Effector memory CD8-positive, alpha-beta T cell (primary cell): Measurements from ENCODE around the gene CEP112.
"Not testable (repeated sequence)": the region's sequence is repeated elsewhere in the genome, so short reads cannot be mapped to it uniquely, and the experiment has no call there.

Experiments
- ATAC-seq: fragments of 150-1000 bp; cut with Tn5 transposase; replicated peaks from 2 replicates; pipeline ENCODE4 v1.10.0; 2021; ENCODE audit warnings: mild to moderate bottlenecking, moderate library complexity
- DNase-seq, 3 experiments: peaks; one replicate each; pipeline ENCODE4 v3.0.0; 2021
- H3K27ac Mint-ChIP-seq, 2 donors: one replicate each; pipeline ENCODE4 v1.8.0; 2022; ENCODE audit warnings: mild to moderate bottlenecking in 2 of 2, mixed read lengths in 2 of 2, moderate library complexity in 2 of 2
- H3K27me3 Mint-ChIP-seq, 2 donors: one replicate each; pipeline ENCODE4 v1.8.0; 2022; ENCODE audit warnings: mixed read lengths in 2 of 2
- H3K36me3 Mint-ChIP-seq: one replicate; pipeline ENCODE4 v1.8.0; 2022; ENCODE audit warnings: mild to moderate bottlenecking, moderate library complexity, mixed read lengths; ENCODE audit not compliant: insufficient read depth
- H3K4me1 Mint-ChIP-seq, 2 donors: one replicate each; pipeline ENCODE4 v1.8.0; 2022; ENCODE audit warnings: low read depth in 2 of 2, mixed read lengths in 2 of 2
- H3K4me3 Mint-ChIP-seq, 2 donors: one replicate each; pipeline ENCODE4 v1.8.0; 2022; ENCODE audit warnings: mild to moderate bottlenecking in 2 of 2, mixed read lengths in 2 of 2, moderate library complexity in 2 of 2
- H3K9me3 Mint-ChIP-seq, 2 donors: one replicate each; pipeline ENCODE4 v1.8.0; 2022; ENCODE audit warnings: mixed read lengths in 2 of 2

The CEP112 gene

GRCh38 chr17:65694601-65695000, 497.3 kb downstream of the CEP112 start:
- H3K4me3 Mint-ChIP-seq = no peak overlapping the region
- ATAC-seq (no peak), DNase-seq (no peak)
- H3K27me3 Mint-ChIP-seq = peaks cover 26 to 34% of the 10 kb centered on the region in 2 donors
- H3K36me3 Mint-ChIP-seq = no peaks in the 10 kb centered on the region
- no peaks in the 10 kb centered on the region for H3K9me3 Mint-ChIP-seq
- peaks cover 0 to 7% of the 10 kb centered on the region in 2 donors for H3K4me1 Mint-ChIP-seq
- no peak overlapping the region for H3K27ac Mint-ChIP-seq

DNA sequence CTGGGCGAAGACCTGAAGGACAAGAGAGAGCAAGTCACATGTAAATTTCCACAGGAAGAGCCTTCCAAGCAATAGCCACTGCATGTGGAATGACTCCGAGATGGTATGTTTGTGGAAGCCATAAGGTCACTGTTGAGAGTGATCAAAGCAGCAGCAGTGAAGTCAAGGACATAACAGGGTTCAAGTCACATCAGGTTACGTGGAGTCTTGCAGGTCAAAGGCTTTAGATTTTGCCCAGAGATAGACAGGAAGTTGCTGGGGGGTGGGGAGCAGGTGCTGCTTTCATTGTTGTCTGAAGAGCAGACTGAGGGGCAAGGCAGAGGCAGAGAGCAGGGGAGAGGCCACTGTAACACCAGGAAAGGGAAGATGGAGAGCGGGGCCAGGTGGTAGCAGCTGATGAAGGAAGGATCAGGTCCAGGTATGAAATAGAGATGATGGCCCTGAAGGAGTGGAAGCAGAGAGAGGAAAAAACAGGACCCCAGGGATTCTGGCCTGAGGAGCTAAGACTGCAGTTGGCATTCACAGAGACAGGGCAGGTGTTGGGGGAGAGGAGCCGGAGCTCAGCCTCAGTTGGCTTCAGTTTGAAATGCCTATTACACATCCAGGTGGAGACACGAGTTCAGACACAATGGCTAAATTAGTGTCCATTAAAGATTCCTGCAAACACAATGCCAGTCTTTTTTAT, 501.2 kb downstream of the CEP112 start:
- no peak overlapping the region for H3K4me3 Mint-ChIP-seq
- H3K9me3 Mint-ChIP-seq = no peaks in the 10 kb centered on the region
- no peak for ATAC-seq
- no peaks in the 10 kb centered on the region for H3K36me3 Mint-ChIP-seq
- peaks cover 7 to 16% of the 10 kb centered on the region in 2 donors for H3K27me3 Mint-ChIP-seq
- peaks cover 0 to 7% of the 10 kb centered on the region in 2 donors for H3K4me1 Mint-ChIP-seq
- no peak for DNase-seq
- no peak overlapping the region for H3K27ac Mint-ChIP-seq

DNA sequence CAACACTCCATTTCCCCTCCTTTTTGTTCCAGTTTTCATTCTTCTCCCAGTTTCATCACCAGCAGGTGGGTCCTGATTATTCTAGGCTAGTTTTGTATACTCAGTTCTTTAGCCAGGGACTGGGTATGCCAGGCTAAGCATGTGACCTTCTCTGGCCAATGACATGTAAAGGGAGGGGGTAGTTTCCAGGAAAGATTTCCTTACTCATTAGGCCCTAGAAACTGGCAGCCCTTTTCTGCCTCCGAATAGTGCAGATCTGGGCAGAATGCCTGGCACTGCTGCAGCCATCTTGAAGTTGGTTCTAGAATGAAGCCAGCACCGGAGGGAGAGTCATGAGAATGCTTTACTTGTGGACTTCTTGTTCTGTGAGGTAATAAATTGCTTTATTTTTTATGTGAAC, 503.6 kb downstream of the CEP112 start:
- H3K27me3 Mint-ChIP-seq = peaks cover 7 to 8% of the 10 kb centered on the region in 2 donors
- H3K4me1 Mint-ChIP-seq = peaks cover 0 to 7% of the 10 kb centered on the region in 2 donors
- H3K4me3 Mint-ChIP-seq = no peak overlapping the region
- ATAC-seq = no peak
- DNase-seq = no peak
- H3K27ac Mint-ChIP-seq = no peak overlapping the region
- H3K36me3 Mint-ChIP-seq = no peaks in the 10 kb centered on the region
- H3K9me3 Mint-ChIP-seq = no peaks in the 10 kb centered on the region

GRCh38 chr17:65685110-65685509, 506.8 kb downstream of the CEP112 start:
- no peaks in the 10 kb centered on the region for H3K36me3 Mint-ChIP-seq
- DNase-seq = no peak
- no peaks in the 10 kb centered on the region for H3K9me3 Mint-ChIP-seq
- no peak overlapping the region for H3K4me3 Mint-ChIP-seq
- no peaks in the 10 kb centered on the region for H3K27me3 Mint-ChIP-seq
- ATAC-seq = no peak
- no peak overlapping the region for H3K27ac Mint-ChIP-seq
- H3K4me1 Mint-ChIP-seq = no peaks in the 10 kb centered on the region

GRCh38 chr17:65684631-65685030, 507.3 kb downstream of the CEP112 start:
- no peaks in the 10 kb centered on the region for H3K9me3 Mint-ChIP-seq
- no peaks in the 10 kb centered on the region for H3K36me3 Mint-ChIP-seq
- H3K4me1 Mint-ChIP-seq = no peaks in the 10 kb centered on the region
- DNase-seq = no peak
- H3K27ac Mint-ChIP-seq = no peak overlapping the region
- no peak overlapping the region for H3K4me3 Mint-ChIP-seq
- no peaks in the 10 kb centered on the region for H3K27me3 Mint-ChIP-seq
- no peak for ATAC-seq

DNA sequence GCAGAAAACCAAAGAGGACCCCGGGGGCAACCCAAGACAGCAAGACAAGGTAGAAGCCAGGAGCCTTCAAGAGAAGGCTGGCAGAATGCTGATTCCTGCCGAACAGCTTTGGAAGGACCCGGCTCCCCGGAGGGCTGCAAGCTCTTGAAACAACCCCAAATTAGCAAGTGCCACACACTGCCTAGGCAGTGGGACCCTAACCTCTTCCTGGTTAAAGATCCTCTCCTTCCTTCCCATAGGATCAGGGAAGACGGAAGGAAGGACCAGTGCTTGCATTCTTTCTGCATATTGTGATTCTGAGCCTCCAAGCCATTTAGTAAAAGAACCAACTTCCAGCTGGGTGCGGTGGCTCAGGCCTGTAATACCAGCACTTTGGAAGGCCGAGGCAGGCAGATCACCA, 508.5 kb downstream of the CEP112 start:
- H3K27me3 Mint-ChIP-seq = no peaks in the 10 kb centered on the region
- no peaks in the 10 kb centered on the region for H3K36me3 Mint-ChIP-seq
- no peaks in the 10 kb centered on the region for H3K4me1 Mint-ChIP-seq
- no peaks in the 10 kb centered on the region for H3K9me3 Mint-ChIP-seq
- DNase-seq = no peak
- H3K4me3 Mint-ChIP-seq = no peak overlapping the region
- H3K27ac Mint-ChIP-seq = no peak overlapping the region
- ATAC-seq = no peak

DNA sequence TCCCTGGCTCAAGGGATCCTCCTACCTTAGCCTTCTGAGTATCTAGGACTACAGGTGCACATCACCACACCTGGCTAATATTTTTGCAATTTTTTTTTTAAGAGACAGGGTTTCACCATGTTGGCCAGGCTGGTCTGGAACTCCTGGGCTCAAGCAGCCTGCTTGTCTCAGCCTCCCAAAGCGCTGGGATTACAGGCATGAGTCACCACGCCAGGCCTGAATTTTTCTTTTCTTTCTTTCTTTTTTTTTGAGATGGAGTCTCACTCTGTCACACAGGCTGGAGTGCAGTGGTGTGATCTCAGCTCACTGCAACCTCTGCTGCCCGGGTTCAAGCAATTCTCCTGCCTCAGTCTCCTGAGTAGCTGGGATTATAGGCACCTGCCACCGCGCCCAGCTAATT, 510.2 kb downstream of the CEP112 start:
- H3K4me1 Mint-ChIP-seq, H3K36me3 Mint-ChIP-seq, H3K27ac Mint-ChIP-seq, H3K27me3 Mint-ChIP-seq, ATAC-seq, DNase-seq, H3K9me3 Mint-ChIP-seq, H3K4me3 Mint-ChIP-seq: not testable (repeated sequence)

GRCh38 chr17:65679165-65679845, 512.6 kb downstream of the CEP112 start:
- H3K4me1 Mint-ChIP-seq = no peaks in the 10 kb centered on the region
- no peak overlapping the region for H3K4me3 Mint-ChIP-seq
- H3K36me3 Mint-ChIP-seq = no peaks in the 10 kb centered on the region
- no peaks in the 10 kb centered on the region for H3K27me3 Mint-ChIP-seq
- H3K27ac Mint-ChIP-seq = no peak overlapping the region
- no peaks in the 10 kb centered on the region for H3K9me3 Mint-ChIP-seq
- no peak for ATAC-seq
- no peak for DNase-seq

- Mint-ChIP-seq H3K36me3 (no peaks in the 10 kb centered on the region), H3K27ac (no peak overlapping the region), H3K4me1 (no peaks in the 10 kb centered on the region), H3K27me3 (no peaks in the 10 kb centered on the region), H3K4me3 (no peak overlapping the region), H3K9me3 (no peaks in the 10 kb centered on the region)
- ATAC-seq = no peak
- no peak for DNase-seq
These were observed 513.4 kb downstream of the CEP112 start for GRCh38 chr17:65678546-65678945.

- Mint-ChIP-seq H3K36me3 (no peaks in the 10 kb centered on the region), H3K4me3 (no peak overlapping the region), H3K4me1 (no peaks in the 10 kb centered on the region), H3K27me3 (peaks cover 0 to 5% of the 10 kb centered on the region in 2 donors), H3K27ac (no peak overlapping the region), H3K9me3 (no peaks in the 10 kb centered on the region)
- ATAC-seq (no peak), DNase-seq (no peak)
These were observed 514.0 kb downstream of the CEP112 start for GRCh38 chr17:65677932-65678331.

DNA sequence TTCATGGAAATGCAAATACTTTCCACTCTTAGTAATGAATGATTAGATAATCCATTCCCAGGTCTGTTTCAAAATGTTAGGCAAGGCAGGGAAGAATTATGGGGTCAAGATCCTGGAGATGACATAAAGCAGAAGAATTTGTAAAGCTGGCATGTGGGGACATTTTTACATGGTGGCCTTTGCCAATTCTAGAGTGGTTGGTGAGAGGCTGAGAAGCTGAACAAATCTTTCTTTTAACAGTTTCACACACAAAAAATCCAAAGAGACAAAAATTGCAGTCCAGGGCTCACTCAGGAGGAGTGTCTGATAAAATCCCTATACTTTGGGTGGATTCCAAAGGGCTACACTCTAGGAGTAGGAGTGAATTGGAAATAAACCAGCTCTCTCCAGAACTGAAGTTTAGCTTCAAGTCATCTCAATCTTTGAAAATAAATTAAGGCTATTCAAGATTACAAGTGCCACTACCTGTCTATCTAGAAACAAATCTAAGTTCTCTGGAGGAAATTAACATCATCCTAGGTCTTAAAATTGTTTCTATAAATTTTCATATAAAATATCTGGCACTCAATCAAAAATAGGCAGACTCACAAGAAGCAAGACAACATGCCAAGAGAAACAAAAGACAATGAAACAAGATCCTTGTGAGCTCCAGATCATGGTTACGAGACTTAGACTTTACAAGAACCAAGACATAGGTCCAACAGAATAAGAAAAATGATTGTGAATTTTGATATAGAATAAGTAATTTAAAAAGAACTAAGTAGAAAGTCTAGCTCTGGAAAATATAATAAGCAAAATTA, 517.5 kb downstream of the CEP112 start:
- ATAC-seq (no peak), DNase-seq (no peak)
- Mint-ChIP-seq H3K4me1 (no peaks in the 10 kb centered on the region), H3K27ac (no peak overlapping the region), H3K9me3 (no peaks in the 10 kb centered on the region), H3K36me3 (no peaks in the 10 kb centered on the region), H3K4me3 (no peak overlapping the region), H3K27me3 (peaks cover 0 to 8% of the 10 kb centered on the region in 2 donors)

DNA sequence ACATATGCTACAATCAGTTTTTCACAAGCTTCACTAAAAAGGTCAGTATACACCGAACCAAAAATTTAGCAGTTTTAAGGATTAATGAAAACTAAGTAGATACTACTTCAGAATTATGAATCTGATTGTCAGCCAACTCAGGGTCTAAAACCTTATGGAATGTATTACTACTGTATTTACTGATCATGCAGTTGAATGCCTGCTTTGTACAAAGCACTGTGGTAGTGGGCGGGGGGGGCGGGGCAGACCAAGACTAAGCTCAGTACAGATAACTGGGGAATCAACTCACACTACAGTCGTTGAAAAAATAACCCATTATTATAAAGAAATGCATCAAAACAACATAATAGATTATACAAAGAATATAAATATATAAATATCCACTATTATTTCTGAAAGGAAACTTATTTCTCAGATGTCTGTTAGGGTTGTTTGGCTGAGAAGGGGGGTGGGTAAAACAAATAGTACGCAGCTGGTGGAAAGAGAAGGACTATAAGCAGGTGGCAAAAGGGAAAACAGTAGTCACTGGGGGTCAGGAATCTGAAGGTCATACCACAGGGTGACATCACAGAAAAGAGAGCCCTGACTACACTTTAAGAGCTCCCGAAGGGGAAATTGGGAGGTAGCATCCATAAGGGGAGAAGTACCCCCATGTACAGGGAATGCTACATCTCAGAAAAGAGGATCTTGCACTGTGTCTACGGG, 521.1 kb downstream of the CEP112 start:
- Mint-ChIP-seq H3K4me1 (no peaks in the 10 kb centered on the region), H3K27ac (no peak overlapping the region), H3K9me3 (no peaks in the 10 kb centered on the region), H3K4me3 (no peak overlapping the region), H3K27me3 (peaks cover 6 to 15% of the 10 kb centered on the region in 2 donors), H3K36me3 (no peaks in the 10 kb centered on the region)
- ATAC-seq (no peak), DNase-seq (no peak)

DNA sequence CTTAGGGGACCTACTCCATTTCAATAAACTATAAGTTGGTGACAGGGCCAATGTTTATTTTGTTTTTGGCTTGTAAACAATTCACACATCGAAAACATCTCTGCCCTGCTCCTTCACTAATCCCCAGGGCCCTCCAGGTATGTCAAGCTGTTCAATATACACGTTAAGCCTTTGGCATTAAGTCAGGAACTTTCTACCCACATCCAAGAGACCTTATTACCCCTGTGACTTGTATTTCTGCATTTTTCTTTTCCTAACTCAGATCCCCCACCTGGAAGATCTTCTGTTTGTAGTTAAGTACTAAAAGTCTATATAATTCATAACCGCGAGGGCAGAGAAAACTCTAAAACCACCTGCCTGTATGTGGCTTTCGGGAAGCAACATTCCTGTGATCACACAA, 523.7 kb downstream of the CEP112 start:
- Mint-ChIP-seq H3K9me3 (no peaks in the 10 kb centered on the region), H3K27ac (no peak overlapping the region), H3K36me3 (no peaks in the 10 kb centered on the region), H3K27me3 (peaks cover 6 to 13% of the 10 kb centered on the region in 2 donors), H3K4me3 (no peak overlapping the region), H3K4me1 (no peaks in the 10 kb centered on the region)
- ATAC-seq = no peak
- no peak for DNase-seq
